ENCODE results near the gene CREB5. TPM values are rescaled to one million over a fixed set of nuclear protein-coding genes. Genes with fewer than 3 reads are reported as not detected.

The CREB5 gene
- total RNA-seq, 4 donors from 2014 or later, result 0.90 to 10.1 (median 4.9) TPM

DNA sequence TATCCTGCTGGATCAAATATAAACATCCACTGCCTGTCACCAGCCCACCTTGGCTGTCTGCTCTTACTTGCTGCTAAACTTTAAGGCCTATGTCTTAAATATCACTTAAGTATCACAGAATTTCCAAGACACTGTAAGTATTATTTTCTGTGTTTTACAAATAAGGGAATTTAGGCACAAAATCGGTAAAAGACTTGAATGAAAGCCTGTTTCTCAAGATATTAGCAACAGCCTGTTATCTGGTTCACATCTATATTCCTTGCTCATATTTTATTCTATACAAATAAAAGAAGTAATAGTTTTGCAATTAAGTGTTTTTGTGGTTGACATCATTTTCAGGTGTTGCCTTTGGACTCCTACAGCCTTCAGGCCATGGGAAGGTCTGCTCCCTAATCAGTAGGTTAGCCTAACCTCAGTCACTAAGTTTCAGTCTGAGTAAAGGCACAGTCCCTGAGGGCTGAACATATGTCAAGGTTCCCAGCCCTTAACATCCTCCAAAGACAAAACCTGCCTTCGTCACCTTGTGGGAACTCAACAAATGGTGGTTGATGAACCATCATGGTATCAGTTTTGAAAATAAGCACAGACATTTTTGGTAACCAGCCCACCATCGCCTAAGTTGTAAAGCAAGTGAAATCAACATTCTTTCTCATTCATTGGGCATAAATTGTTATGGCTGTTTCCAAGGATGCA lies 127.1 kb downstream of the CREB5 start:
- no peak for DNase-seq
- Histone ChIP-seq H3K4me3 (no peak overlapping the region), H3K36me3 (no peaks in the 10 kb centered on the region), H3K4me1 (peaks cover 0 to 13% of the 10 kb centered on the region in 2 donors), H3K27ac (no peak overlapping the region), H3K27me3 (no peaks in the 10 kb centered on the region), H3K9me3 (no peaks in the 10 kb centered on the region)
- TF ChIP-seq POLR2A (IDR thresholded peaks at IDR 0.05), result no peak
- TF ChIP-seq, protein P1, sequence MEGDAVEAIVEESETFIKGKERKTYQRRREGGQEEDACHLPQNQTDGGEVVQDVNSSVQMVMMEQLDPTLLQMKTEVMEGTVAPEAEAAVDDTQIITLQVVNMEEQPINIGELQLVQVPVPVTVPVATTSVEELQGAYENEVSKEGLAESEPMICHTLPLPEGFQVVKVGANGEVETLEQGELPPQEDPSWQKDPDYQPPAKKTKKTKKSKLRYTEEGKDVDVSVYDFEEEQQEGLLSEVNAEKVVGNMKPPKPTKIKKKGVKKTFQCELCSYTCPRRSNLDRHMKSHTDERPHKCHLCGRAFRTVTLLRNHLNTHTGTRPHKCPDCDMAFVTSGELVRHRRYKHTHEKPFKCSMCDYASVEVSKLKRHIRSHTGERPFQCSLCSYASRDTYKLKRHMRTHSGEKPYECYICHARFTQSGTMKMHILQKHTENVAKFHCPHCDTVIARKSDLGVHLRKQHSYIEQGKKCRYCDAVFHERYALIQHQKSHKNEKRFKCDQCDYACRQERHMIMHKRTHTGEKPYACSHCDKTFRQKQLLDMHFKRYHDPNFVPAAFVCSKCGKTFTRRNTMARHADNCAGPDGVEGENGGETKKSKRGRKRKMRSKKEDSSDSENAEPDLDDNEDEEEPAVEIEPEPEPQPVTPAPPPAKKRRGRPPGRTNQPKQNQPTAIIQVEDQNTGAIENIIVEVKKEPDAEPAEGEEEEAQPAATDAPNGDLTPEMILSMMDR (IDR thresholded peaks at IDR 0.05 in 4 of 5, conservative IDR thresholded peaks at IDR 0.05 in 1 of 5), result no peak
- in situ Hi-C loops (cut with MboI; ENCODE audit: low sequenced_read_pairs in 4 of 4), result no loop called here
- intact Hi-C loops (cut with DNase I; ENCODE audit: low total_unique reads), result no loop called here
- ATAC-seq, result no peak

GRCh38 chr7:28542410-28542809 lies 130.1 kb downstream of the CREB5 start:
- ATAC-seq, result no peak
- TF ChIP-seq, protein P1 (IDR thresholded peaks at IDR 0.05 in 4 of 5, conservative IDR thresholded peaks at IDR 0.05 in 1 of 5), result no peak
- no peak for TF ChIP-seq POLR2A (IDR thresholded peaks at IDR 0.05)
- no peak overlapping the region for H3K27ac ChIP-seq
- no peak overlapping the region for H3K4me3 ChIP-seq
- no peaks in the 10 kb centered on the region for H3K36me3 ChIP-seq
- intact Hi-C loops (cut with DNase I; ENCODE audit: low total_unique reads) (no loop called here), in situ Hi-C loops (cut with MboI; ENCODE audit: low sequenced_read_pairs in 4 of 4) (no loop called here)
- no peak for DNase-seq
- no peaks in the 10 kb centered on the region for H3K27me3 ChIP-seq
- peaks cover 0 to 8% of the 10 kb centered on the region in 2 donors for H3K4me1 ChIP-seq
- no peaks in the 10 kb centered on the region for H3K9me3 ChIP-seq

DNA sequence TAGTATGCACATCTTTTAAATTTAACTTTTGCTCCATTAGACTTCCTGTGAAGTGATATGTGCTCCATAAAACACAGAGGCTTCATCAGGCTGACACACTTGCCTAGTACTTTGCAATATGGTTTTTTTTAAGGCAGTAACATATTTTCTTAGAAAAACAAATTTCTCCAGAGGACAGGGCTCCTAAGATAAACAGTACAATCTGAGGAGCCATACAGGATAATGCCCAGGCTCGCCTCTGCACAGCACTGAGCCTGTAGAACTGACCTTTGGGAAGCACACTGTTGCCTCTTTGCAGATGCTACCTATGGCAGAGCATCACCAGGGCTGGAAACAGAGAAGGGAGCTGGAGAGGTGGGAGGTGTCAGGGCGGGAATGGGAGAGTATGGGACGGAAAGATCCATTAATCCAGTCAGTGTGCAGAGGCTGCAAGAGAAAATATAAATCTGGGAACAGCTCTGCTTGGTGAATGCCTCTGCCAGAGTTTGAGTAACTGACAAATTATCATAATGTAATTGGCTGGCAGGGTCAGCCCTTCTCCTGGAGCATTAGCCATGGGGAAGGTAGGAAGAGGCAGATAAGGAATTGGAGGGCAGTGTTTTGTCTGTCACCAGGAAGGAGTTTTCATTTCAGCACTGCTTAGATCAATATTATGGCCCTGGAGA lies 132.3 kb downstream of the CREB5 start:
- DNase-seq, result no peak
- TF ChIP-seq POLR2A (IDR thresholded peaks at IDR 0.05), result no peak
- TF ChIP-seq, protein P1 (IDR thresholded peaks at IDR 0.05 in 4 of 5, conservative IDR thresholded peaks at IDR 0.05 in 1 of 5), result no peak
- no peak for ATAC-seq
- no peak overlapping the region for H3K27ac ChIP-seq
- in situ Hi-C loops (cut with MboI; ENCODE audit: low sequenced_read_pairs in 4 of 4), result no loop called here
- intact Hi-C loops (cut with DNase I; ENCODE audit: low total_unique reads), result no loop called here
- peaks cover 0 to 8% of the 10 kb centered on the region in 2 donors for H3K4me1 ChIP-seq
- no peaks in the 10 kb centered on the region for H3K27me3 ChIP-seq
- H3K36me3 ChIP-seq, result no peaks in the 10 kb centered on the region
- no peaks in the 10 kb centered on the region for H3K9me3 ChIP-seq
- no peak overlapping the region for H3K4me3 ChIP-seq

- TF ChIP-seq POLR2A (IDR thresholded peaks at IDR 0.05), result no peak
- TF ChIP-seq, protein P1 (IDR thresholded peaks at IDR 0.05 in 4 of 5, conservative IDR thresholded peaks at IDR 0.05 in 1 of 5), result no peak
Measured at GRCh38 chr7:28546067-28546466, 133.7 kb downstream of the CREB5 start.

More at GRCh38 chr7:28546067-28546466, 133.7 kb downstream of the CREB5 start:
- DNase-seq (no peak), ATAC-seq (no peak)
- intact Hi-C loops (cut with DNase I; ENCODE audit: low total_unique reads) (no loop called here), in situ Hi-C loops (cut with MboI; ENCODE audit: low sequenced_read_pairs in 4 of 4) (no loop called here)
- H3K36me3 ChIP-seq, result no peaks in the 10 kb centered on the region
- no peak overlapping the region for H3K4me3 ChIP-seq
- no peaks in the 10 kb centered on the region for H3K27me3 ChIP-seq
- peaks cover 0 to 8% of the 10 kb centered on the region in 2 donors for H3K4me1 ChIP-seq
- H3K9me3 ChIP-seq, result no peaks in the 10 kb centered on the region
- no peak overlapping the region for H3K27ac ChIP-seq

Data from gastrocnemius medialis (tissue), 4 donors.